Measurements from ENCODE around the gene CCDC63. TPM values are rescaled to one million over a fixed set of nuclear protein-coding genes. Genes with fewer than 3 reads are reported as not detected.

CCDC63 gene
- polyA plus RNA-seq, 1 of the 3 experiments (the other 2 are of a cell fraction): not detected

GRCh38 chr12:110923192-110923591 lies 76.4 kb downstream of the CCDC63 start:
- Histone ChIP-seq H4K20me1 (ENCODE audit: insufficient read depth) (no peaks in the 10 kb centered on the region), H3F3A (replicated peaks; ENCODE audit: insufficient read depth) (peaks cover 3% of the 10 kb centered on the region), H3K27ac (ENCODE audit: low read depth in 2 of 2, low read length in 1 of 2) (no peak overlapping the region), H3K79me2 (ENCODE audit: insufficient read depth) (no peaks in the 10 kb centered on the region), H3K4me2 (no peak overlapping the region), H3K9ac (no peak overlapping the region), H3K4me1 (ENCODE audit: control insufficient read depth in 1 of 2, insufficient read depth in 2 of 2, low read depth in 1 of 2, low read length in 1 of 2) (no peaks in the 10 kb centered on the region), H3K9me3 (no peaks in the 10 kb centered on the region), H2AFZ (ENCODE audit: low read depth) (no peak overlapping the region), H3K27me3 (ENCODE audit: insufficient read depth) (no peaks in the 10 kb centered on the region), H3K36me3 (replicated peaks in 1 of 2; ENCODE audit: control insufficient read depth in 1 of 2, insufficient read depth in 2 of 2, low read length in 1 of 2) (no peaks in the 10 kb centered on the region), H3K4me3 (ENCODE audit: low read depth in 2 of 2, low read length in 1 of 2) (no peak overlapping the region), H3K9me2 (no peaks in the 10 kb centered on the region)
- ChIA-PET POLR2A (no interaction called here), CTCF (interaction anchor here (1.0 to 1.6 kb wide), 3 partner anchors 14 to 529 kb away, joined by 3 to 5 read pairs (median 3); no protein-coding TSS in a partner anchor)
- TF ChIP-seq RFX5 (IDR thresholded peaks at IDR 0.05; ENCODE audit: low read length): no peak
- TF ChIP-seq TCF12 (IDR thresholded peaks at IDR 0.05): no peak
- no peak for TF ChIP-seq TEAD4 (IDR thresholded peaks at IDR 0.05; ENCODE audit: borderline replicate concordance, insufficient read depth)
- no peak for TF ChIP-seq MAX (IDR thresholded peaks at IDR 0.05; ENCODE audit: low read depth)
- TF ChIP-seq EP300 (IDR thresholded peaks at IDR 0.05; ENCODE audit: borderline replicate concordance in 1 of 2, low read depth in 1 of 2, low read length in 1 of 2): no peak
- TF ChIP-seq NFIC (IDR thresholded peaks at IDR 0.05; ENCODE audit: borderline replicate concordance): no peak
- TF ChIP-seq RAD21 (IDR thresholded peaks at IDR 0.05; ENCODE audit: low read length): no peak
- no peak for TF ChIP-seq FOXM1 (IDR thresholded peaks at IDR 0.05; ENCODE audit: low read depth)
- TF ChIP-seq SIN3A (IDR thresholded peaks at IDR 0.05; ENCODE audit: borderline replicate concordance, low read depth, low read length): no peak
- TF ChIP-seq FOSL2 (IDR thresholded peaks at IDR 0.05; ENCODE audit: borderline replicate concordance, low read depth): no peak
- no peak for TF ChIP-seq MEF2A (IDR thresholded peaks at IDR 0.05; ENCODE audit: borderline replicate concordance, low read depth)
- no peak for DNase-seq
- WGBS (ENCODE audit: low lambda C conversion rate): 80% methylated on average over 4 of the region's 4 CpGs

DNA sequence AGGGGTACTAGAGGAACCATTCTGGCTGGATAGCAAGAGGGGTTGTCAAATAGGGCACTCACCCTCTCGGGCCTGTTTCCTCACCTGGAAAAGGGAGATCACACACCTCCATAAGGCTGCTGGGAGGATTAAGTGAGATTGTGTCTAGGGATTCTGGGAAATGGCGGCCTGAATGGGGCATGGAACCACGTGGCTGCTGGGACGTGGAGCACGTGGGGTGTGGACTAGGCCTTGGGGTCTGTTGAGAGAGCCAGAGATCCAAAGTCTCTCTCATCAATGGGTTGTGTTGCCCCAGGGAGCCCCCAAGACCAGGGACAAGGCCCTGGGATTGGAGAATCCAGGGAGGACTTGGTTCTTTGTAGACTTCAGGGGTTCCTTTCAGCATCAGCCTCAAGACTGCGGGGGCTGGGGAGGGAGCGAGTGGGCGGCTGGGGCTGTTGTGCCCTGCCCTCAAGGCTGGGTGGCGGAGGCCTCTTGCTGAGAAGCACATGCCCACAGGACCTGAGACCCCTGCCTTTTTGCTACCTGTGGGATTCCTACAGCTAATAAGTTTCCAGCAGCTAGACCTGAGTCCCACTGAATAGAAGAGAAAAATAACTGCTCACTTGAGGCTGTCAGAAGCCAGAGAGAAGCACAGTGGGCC lies 77.0 kb downstream of the CCDC63 start:
- Histone ChIP-seq H3K36me3 (replicated peaks in 1 of 2; ENCODE audit: control insufficient read depth in 1 of 2, insufficient read depth in 2 of 2, low read length in 1 of 2) (no peaks in the 10 kb centered on the region), H3K4me2 (no peak overlapping the region), H3K9ac (no peak overlapping the region), H3K4me3 (ENCODE audit: low read depth in 2 of 2, low read length in 1 of 2) (no peak overlapping the region), H2AFZ (ENCODE audit: low read depth) (no peak overlapping the region), H3K9me3 (no peaks in the 10 kb centered on the region), H3K27ac (ENCODE audit: low read depth in 2 of 2, low read length in 1 of 2) (no peak overlapping the region), H4K20me1 (ENCODE audit: insufficient read depth) (no peaks in the 10 kb centered on the region), H3K9me2 (no peaks in the 10 kb centered on the region), H3K4me1 (ENCODE audit: control insufficient read depth in 1 of 2, insufficient read depth in 2 of 2, low read depth in 1 of 2, low read length in 1 of 2) (no peaks in the 10 kb centered on the region; a peak in 1 of 4 replicates), H3K27me3 (ENCODE audit: insufficient read depth) (no peaks in the 10 kb centered on the region), H3K79me2 (ENCODE audit: insufficient read depth) (no peaks in the 10 kb centered on the region), H3F3A (replicated peaks; ENCODE audit: insufficient read depth) (no peaks in the 10 kb centered on the region)
- TF ChIP-seq ELF1 (IDR thresholded peaks at IDR 0.05) (no peak), TEAD4 (IDR thresholded peaks at IDR 0.05; ENCODE audit: borderline replicate concordance, insufficient read depth) (no peak), MEF2A (IDR thresholded peaks at IDR 0.05; ENCODE audit: borderline replicate concordance, low read depth) (no peak), FOXM1 (IDR thresholded peaks at IDR 0.05; ENCODE audit: low read depth) (no peak), NFIC (IDR thresholded peaks at IDR 0.05; ENCODE audit: borderline replicate concordance) (no peak), SIN3A (IDR thresholded peaks at IDR 0.05; ENCODE audit: borderline replicate concordance, low read depth, low read length) (no peak), IRF3 (IDR thresholded peaks at IDR 0.05; ENCODE audit: low read depth, low read length) (no peak), JUND (IDR thresholded peaks at IDR 0.05) (no peak), SMC3 (IDR thresholded peaks at IDR 0.05; ENCODE audit: low read depth, low read length) (no peak), EP300 (IDR thresholded peaks at IDR 0.05; ENCODE audit: borderline replicate concordance in 1 of 2, low read depth in 1 of 2, low read length in 1 of 2) (no peak), RFX5 (IDR thresholded peaks at IDR 0.05; ENCODE audit: low read length) (no peak), NRF1 (IDR thresholded peaks at IDR 0.05; ENCODE audit: low read depth, low read length) (no peak), GATA2 (CRISPR knock-in tag; IDR thresholded peaks at IDR 0.05) (no peak), MAX (IDR thresholded peaks at IDR 0.05; ENCODE audit: low read depth) (no peak), POLR2AphosphoS5 (IDR thresholded peaks at IDR 0.05; ENCODE audit: low read depth, low read length) (no peak), PBX3 (IDR thresholded peaks at IDR 0.05) (no peak), TAF1 (IDR thresholded peaks at IDR 0.05; ENCODE audit: borderline replicate concordance, low read depth, low read length) (no peak), RCOR1 (IDR thresholded peaks at IDR 0.05; ENCODE audit: low read length) (no peak), TCF12 (IDR thresholded peaks at IDR 0.05) (no peak)
- TF ChIP-seq, protein P1, sequence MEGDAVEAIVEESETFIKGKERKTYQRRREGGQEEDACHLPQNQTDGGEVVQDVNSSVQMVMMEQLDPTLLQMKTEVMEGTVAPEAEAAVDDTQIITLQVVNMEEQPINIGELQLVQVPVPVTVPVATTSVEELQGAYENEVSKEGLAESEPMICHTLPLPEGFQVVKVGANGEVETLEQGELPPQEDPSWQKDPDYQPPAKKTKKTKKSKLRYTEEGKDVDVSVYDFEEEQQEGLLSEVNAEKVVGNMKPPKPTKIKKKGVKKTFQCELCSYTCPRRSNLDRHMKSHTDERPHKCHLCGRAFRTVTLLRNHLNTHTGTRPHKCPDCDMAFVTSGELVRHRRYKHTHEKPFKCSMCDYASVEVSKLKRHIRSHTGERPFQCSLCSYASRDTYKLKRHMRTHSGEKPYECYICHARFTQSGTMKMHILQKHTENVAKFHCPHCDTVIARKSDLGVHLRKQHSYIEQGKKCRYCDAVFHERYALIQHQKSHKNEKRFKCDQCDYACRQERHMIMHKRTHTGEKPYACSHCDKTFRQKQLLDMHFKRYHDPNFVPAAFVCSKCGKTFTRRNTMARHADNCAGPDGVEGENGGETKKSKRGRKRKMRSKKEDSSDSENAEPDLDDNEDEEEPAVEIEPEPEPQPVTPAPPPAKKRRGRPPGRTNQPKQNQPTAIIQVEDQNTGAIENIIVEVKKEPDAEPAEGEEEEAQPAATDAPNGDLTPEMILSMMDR (IDR thresholded peaks at IDR 0.05): no peak
- WGBS (ENCODE audit: low lambda C conversion rate): 76% methylated on average over 8 of the region's 9 CpGs
- no peak for DNase-seq
- POLR2A ChIA-PET: no interaction called here
- CTCF ChIA-PET: interaction anchor here (1.0 to 1.4 kb wide), 3 partner anchors 13 to 528 kb away, joined by 3 to 5 read pairs (median 3); no protein-coding TSS in a partner anchor

All from SK-N-SH (cell line).